ENCODE results near the gene SAP25. TPM values are rescaled to one million over a fixed set of nuclear protein-coding genes. Genes with fewer than 3 reads are reported as not detected.
A peak's percentile ranks its signal among the peaks of the same experiment; 100 is the strongest.

Gene SAP25
- total RNA-seq, 2 experiments from 2014 or later, result 52.0 to 53.4 TPM

GRCh38 chr7:100572949-100573675, 588 bp downstream of the SAP25 start:
- no peak for TF ChIP-seq CTCF (IDR thresholded peaks at IDR 0.05)
- no peak overlapping the region for H3K27ac Mint-ChIP-seq
- no peak overlapping the region for H3K27ac ChIP-seq (ENCODE audit: low read depth in 1 of 2, low read length in 2 of 2)
- no peaks in the 10 kb centered on the region for H3K27me3 Mint-ChIP-seq
- H3K36me3 ChIP-seq (ENCODE audit: insufficient read depth, low read length), result peaks cover 58% of the 10 kb centered on the region
- H3K4me3 Mint-ChIP-seq, result no peak overlapping the region
- H3K9me3 Mint-ChIP-seq, result no peaks in the 10 kb centered on the region
- POLR2A ChIA-PET, result interaction anchor here (4.6 kb wide), 1 partner anchor 12 kb away, joined by 70 read pairs; the partner anchor contains the start of genes FBXO24 and LRCH4
- H3K4me1 Mint-ChIP-seq (ENCODE audit: low read depth), result peaks cover 24% of the 10 kb centered on the region
- intact Hi-C loops (cut with DNase I, micrococcal nuclease), result no loop called here
- CTCF ChIA-PET, result no interaction called here
- no peaks in the 10 kb centered on the region for H3K27me3 ChIP-seq (ENCODE audit: control insufficient read depth in 1 of 2, insufficient read depth in 2 of 2, low read length in 2 of 2)
- peaks cover 45% of the 10 kb centered on the region for H3K4me1 ChIP-seq (ENCODE audit: insufficient read depth, low read length)
- DNase-seq (no peak), ATAC-seq (ENCODE audit: poor library complexity) (no peak)
- no peaks in the 10 kb centered on the region for H3K9me3 ChIP-seq (ENCODE audit: control insufficient read depth in 1 of 2, insufficient read depth in 1 of 2, low read length in 2 of 2)
- H3K4me3 ChIP-seq (ENCODE audit: low read length), result no peak overlapping the region
- H3K36me3 Mint-ChIP-seq (ENCODE audit: low read depth), result peaks cover 41% of the 10 kb centered on the region

- intact Hi-C loops (cut with DNase I, micrococcal nuclease), result no loop called here
- ChIA-PET CTCF (no interaction called here), POLR2A (interaction anchor here (4.6 kb wide), 1 partner anchor 13 kb away, joined by 70 read pairs; the partner anchor contains the start of genes FBXO24 and LRCH4)
- Mint-ChIP-seq H3K9me3 (no peaks in the 10 kb centered on the region), H3K4me1 (ENCODE audit: low read depth) (peaks cover 31% of the 10 kb centered on the region), H3K4me3 (peak overlapping the region; percentile 45), H3K36me3 (ENCODE audit: low read depth) (peaks cover 41% of the 10 kb centered on the region), H3K27ac (peak overlapping the region; percentile 73), H3K27me3 (no peaks in the 10 kb centered on the region)
- no peaks in the 10 kb centered on the region for H3K27me3 ChIP-seq (ENCODE audit: control insufficient read depth in 1 of 2, insufficient read depth in 2 of 2, low read length in 2 of 2)
- ATAC-seq (ENCODE audit: poor library complexity) (no peak), DNase-seq (no peak)
- peaks cover 51% of the 10 kb centered on the region for H3K36me3 ChIP-seq (ENCODE audit: insufficient read depth, low read length)
- TF ChIP-seq CTCF (IDR thresholded peaks at IDR 0.05), result no peak
- peaks cover 51% of the 10 kb centered on the region for H3K4me1 ChIP-seq (ENCODE audit: insufficient read depth, low read length)
- H3K27ac ChIP-seq (ENCODE audit: low read depth in 1 of 2, low read length in 2 of 2), result no peak overlapping the region
- no peaks in the 10 kb centered on the region for H3K9me3 ChIP-seq (ENCODE audit: control insufficient read depth in 1 of 2, insufficient read depth in 1 of 2, low read length in 2 of 2)
- H3K4me3 ChIP-seq (ENCODE audit: low read length), result no peak overlapping the region
These were observed 1.3 kb downstream of the SAP25 start for GRCh38 chr7:100572281-100572948.

GRCh38 chr7:100571829-100572116, 1.9 kb downstream of the SAP25 start:
- ATAC-seq (ENCODE audit: poor library complexity) (no peak), DNase-seq (peak in 1 of 14 experiments; percentile 39)
- Mint-ChIP-seq H3K9me3 (no peaks in the 10 kb centered on the region), H3K27me3 (no peaks in the 10 kb centered on the region), H3K36me3 (ENCODE audit: low read depth) (peaks cover 37% of the 10 kb centered on the region), H3K4me1 (ENCODE audit: low read depth) (peaks cover 34% of the 10 kb centered on the region), H3K27ac (peak overlapping the region; percentile 73), H3K4me3 (peak overlapping the region; percentile 45)
- no peak overlapping the region for H3K27ac ChIP-seq (ENCODE audit: low read depth in 1 of 2, low read length in 2 of 2)
- no peak for TF ChIP-seq CTCF (IDR thresholded peaks at IDR 0.05)
- ChIA-PET CTCF (interaction anchor here (1.0 to 1.3 kb wide), 2 partner anchors 12 to 17 kb away, joined by 3 to 6 read pairs; no protein-coding TSS in a partner anchor), POLR2A (interaction anchor here (0.8 to 4.6 kb wide), 4 partner anchors 10 to 134 kb away, joined by 3 to 70 read pairs (median 4); partner anchors contain the start of genes FBXO24, LRCH4, MOSPD3 and POP7)
- no peak overlapping the region for H3K4me3 ChIP-seq (ENCODE audit: low read length)
- H3K4me1 ChIP-seq (ENCODE audit: insufficient read depth, low read length), result peaks cover 55% of the 10 kb centered on the region
- no peaks in the 10 kb centered on the region for H3K27me3 ChIP-seq (ENCODE audit: control insufficient read depth in 1 of 2, insufficient read depth in 2 of 2, low read length in 2 of 2)
- peaks cover 45% of the 10 kb centered on the region for H3K36me3 ChIP-seq (ENCODE audit: insufficient read depth, low read length)
- no peaks in the 10 kb centered on the region for H3K9me3 ChIP-seq (ENCODE audit: control insufficient read depth in 1 of 2, insufficient read depth in 1 of 2, low read length in 2 of 2)
- intact Hi-C loops (cut with DNase I, micrococcal nuclease), result no loop called here

All from CD4-positive, alpha-beta T cell (primary cell).